ENCODE data around the gene PREP. TPM values are rescaled to one million over a fixed set of nuclear protein-coding genes. Genes with fewer than 3 reads are reported as not detected.
"Not testable (repeated sequence)": the region's sequence is repeated elsewhere in the genome, so short reads cannot be mapped to it uniquely, and the experiment has no call there.

The PREP gene
- total RNA-seq, 1 donor = 18.1 TPM

DNA sequence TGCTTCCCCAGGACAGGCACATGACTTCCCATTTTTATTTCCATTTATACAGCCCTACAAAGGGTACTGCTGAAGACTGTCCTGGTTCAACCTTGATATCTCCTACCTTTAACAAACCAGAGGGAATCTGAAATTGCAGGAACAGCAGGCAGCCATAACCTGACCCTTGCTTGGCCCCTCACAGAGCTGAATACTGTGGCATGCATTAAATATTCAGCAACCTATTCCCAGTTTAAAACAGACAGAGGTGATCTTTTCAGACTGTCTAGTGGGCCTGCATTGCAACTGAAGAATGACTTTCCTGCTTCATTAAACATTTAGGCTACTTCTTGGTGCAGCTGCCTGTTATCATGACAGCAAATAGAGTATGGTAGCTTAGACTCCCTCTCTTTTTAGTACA lies 146.3 kb downstream of the PREP start:
- H3K4me3 ChIP-seq (ENCODE audit: low read depth, low read length) = no peak overlapping the region
- TF ChIP-seq, protein P1, sequence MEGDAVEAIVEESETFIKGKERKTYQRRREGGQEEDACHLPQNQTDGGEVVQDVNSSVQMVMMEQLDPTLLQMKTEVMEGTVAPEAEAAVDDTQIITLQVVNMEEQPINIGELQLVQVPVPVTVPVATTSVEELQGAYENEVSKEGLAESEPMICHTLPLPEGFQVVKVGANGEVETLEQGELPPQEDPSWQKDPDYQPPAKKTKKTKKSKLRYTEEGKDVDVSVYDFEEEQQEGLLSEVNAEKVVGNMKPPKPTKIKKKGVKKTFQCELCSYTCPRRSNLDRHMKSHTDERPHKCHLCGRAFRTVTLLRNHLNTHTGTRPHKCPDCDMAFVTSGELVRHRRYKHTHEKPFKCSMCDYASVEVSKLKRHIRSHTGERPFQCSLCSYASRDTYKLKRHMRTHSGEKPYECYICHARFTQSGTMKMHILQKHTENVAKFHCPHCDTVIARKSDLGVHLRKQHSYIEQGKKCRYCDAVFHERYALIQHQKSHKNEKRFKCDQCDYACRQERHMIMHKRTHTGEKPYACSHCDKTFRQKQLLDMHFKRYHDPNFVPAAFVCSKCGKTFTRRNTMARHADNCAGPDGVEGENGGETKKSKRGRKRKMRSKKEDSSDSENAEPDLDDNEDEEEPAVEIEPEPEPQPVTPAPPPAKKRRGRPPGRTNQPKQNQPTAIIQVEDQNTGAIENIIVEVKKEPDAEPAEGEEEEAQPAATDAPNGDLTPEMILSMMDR (IDR thresholded peaks at IDR 0.05; ENCODE audit: insufficient read depth, low read length) = no peak
- DNase-seq (ENCODE audit: low read depth) = no peak

DNA sequence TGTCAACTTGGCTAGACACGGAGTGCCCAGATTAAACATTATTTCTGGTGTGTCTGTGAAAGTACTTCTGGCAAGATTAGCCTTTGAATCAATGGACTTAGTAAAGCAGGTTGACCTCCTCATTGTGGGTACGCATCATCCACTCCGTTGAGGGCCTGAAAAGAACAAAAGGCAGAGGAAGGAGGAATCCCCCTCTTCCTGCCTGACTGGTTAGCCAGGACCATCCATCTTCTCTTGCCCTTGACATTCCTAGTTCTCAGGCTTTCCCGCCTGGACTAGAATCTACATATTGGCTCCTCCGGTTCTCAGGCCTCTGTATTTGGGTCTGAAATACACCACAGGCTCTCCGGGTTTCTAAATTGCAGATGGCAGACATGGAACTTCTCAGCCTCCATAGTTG lies 149.1 kb downstream of the PREP start:
- no peak overlapping the region for H3K4me3 ChIP-seq (ENCODE audit: low read depth, low read length)
- TF ChIP-seq, protein P1 (IDR thresholded peaks at IDR 0.05; ENCODE audit: insufficient read depth, low read length) = no peak
- DNase-seq (ENCODE audit: low read depth) = no peak

DNA sequence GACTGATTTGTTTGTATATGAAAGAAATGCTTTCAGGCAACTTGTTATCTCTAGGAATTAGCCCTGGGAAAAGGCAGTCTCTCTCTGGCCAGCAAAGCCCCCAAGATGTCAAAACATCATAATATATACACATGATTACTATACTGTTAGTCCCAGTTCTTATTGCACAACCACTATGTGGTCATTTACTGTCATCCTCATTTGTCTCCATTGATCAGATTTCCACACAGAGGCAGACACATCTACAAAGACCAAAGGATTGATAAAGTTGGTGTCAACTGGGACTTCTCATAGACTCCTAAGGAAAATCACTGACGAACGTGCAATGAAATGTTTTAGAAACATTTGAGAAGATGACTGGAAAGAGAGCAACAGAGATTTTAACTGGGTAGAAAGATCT lies 151.2 kb downstream of the PREP start:
- no peak overlapping the region for H3K4me3 ChIP-seq (ENCODE audit: low read depth, low read length)
- TF ChIP-seq, protein P1 (IDR thresholded peaks at IDR 0.05; ENCODE audit: insufficient read depth, low read length) = no peak
- no peak for DNase-seq (ENCODE audit: low read depth)

DNA sequence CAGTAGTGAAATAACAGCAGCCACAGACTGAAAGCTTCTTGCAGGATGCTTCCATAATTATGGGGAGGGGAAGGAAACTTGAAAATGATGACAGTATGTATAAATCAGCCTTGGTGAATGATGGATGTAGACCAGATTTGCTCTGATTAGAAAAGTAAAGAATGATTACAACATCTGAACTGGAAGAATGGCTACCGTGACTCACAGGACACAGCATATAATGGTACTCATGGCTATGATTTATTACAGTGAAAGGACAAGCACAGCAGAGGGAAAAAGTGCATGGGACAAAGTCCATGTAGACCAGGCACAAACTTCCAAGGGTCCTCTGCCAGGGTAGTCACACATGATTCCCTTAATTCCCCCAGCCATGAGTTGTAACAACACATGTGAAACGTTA lies 152.3 kb downstream of the PREP start:
- peak; percentile 45 for DNase-seq (ENCODE audit: low read depth)
- TF ChIP-seq, protein P1 (IDR thresholded peaks at IDR 0.05; ENCODE audit: insufficient read depth, low read length) = no peak
- H3K4me3 ChIP-seq (ENCODE audit: low read depth, low read length) = no peak overlapping the region

DNA sequence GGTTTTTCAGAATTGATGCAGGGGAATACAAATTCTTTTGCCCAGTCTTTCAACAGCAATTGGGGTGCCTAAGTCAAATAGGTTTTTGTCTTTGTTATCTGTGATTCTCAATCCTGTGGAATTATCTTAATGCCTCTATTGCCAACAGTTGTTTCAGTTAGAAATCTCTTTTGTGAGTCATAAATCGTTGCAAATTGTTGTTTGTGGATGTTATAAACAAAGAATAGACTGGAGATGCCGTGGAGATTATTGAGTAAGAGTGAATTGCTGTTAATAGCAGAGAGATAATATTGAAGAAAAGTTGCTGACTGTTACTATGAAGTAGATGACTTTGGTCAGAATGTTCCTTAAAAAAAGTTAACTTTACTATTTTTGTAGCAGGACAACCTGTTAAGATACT lies 159.4 kb downstream of the PREP start:
- no peak overlapping the region for H3K4me3 ChIP-seq (ENCODE audit: low read depth, low read length)
- TF ChIP-seq, protein P1 (IDR thresholded peaks at IDR 0.05; ENCODE audit: insufficient read depth, low read length) = no peak
- no peak for DNase-seq (ENCODE audit: low read depth)

DNA sequence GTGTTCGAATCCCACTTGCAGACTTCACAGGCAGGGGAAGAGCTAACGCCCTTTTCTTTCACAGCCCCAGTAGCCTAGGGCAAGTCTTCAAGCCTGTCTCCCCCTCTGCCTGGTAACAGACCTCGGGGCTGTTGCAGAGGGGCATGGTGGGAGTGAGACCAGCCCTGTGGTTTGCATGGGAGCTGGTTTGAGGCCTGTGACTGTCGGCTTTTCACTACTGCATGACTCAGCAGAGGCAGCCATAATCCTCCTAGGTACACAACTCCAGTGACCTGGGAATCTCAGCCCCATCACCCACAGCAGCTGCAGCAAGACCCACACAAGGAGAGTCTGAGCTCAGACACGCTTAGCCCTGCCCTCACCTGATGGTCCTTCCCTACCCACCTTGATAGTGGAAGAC lies 167.7 kb downstream of the PREP start:
- no peak for DNase-seq (ENCODE audit: low read depth)
- TF ChIP-seq, protein P1 (IDR thresholded peaks at IDR 0.05; ENCODE audit: insufficient read depth, low read length) = no peak
- H3K4me3 ChIP-seq (ENCODE audit: low read depth, low read length) = no peak overlapping the region

DNA sequence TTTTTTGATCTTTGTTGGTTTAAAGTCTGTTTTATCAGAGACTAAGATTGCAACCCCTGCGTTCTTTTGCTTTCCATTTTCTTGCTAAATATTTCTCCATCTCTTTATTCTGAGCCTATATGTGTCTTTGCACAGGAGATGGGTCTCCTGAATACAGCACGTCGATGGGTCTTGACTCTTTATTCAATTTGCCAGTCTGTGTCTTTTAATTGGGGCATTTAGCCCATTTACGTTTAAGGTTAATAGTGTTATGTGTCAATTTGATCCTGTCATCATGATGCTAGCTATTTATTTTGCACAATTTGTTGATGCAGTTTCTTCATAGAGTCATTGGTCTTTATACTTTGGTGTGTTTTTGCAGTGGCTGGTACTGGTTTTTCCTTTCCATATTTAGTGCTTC lies 171.1 kb downstream of the PREP start:
- not testable (repeated sequence) for H3K4me3 ChIP-seq (ENCODE audit: low read depth, low read length); DNase-seq (ENCODE audit: low read depth)

Other genes with a start within 250 kb of the PREP start
- 7.5 and 33.7 TPM in 2 replicates for gene POPDC3, start 223.1 kb downstream of the PREP start, total RNA-seq (ENCODE audit: low replicate concordance)

Measured in fibroblast of the aortic adventitia (primary cell).